HUES64 (cell line): Measurements from ENCODE around the gene ZNF615.
A peak's percentile ranks its signal among the peaks of the same experiment; 100 is the strongest.
"Not testable (repeated sequence)": the region's sequence is repeated elsewhere in the genome, so short reads cannot be mapped to it uniquely, and the experiment has no call there.

ENCODE experiments used
- H3K27ac ChIP-seq: 2 replicates; pipeline ENCODE4 v1.7.0; 2013; ENCODE audit warnings: low read depth, low read length, inconsistent platforms
- H3K27me3 ChIP-seq: 2 replicates; pipeline ENCODE4 v1.6.1; 2013; ENCODE audit warnings: mild to moderate bottlenecking, low read length; ENCODE audit not compliant: insufficient read depth
- H3K36me3 ChIP-seq: 2 replicates; pipeline ENCODE4 v1.6.1; 2013; ENCODE audit warnings: mild to moderate bottlenecking, low read length; ENCODE audit not compliant: insufficient read depth
- H3K4me1 ChIP-seq: 2 replicates; pipeline ENCODE4 v1.6.1; 2013; ENCODE audit warnings: mild to moderate bottlenecking, low read length, moderate library complexity; ENCODE audit not compliant: insufficient read depth
- H3K4me3 ChIP-seq: 2 replicates; pipeline ENCODE4 v1.5.1; 2013; ENCODE audit warnings: mild to moderate bottlenecking, low read length, moderate library complexity
- H3K9ac ChIP-seq: 2 replicates; pipeline ENCODE4 v1.6.1; 2013; ENCODE audit warnings: mild to moderate bottlenecking, low read depth, low read length
- H3K9me3 ChIP-seq: 2 replicates; pipeline ENCODE4 v1.6.1; 2013; ENCODE audit warnings: low read depth, low read length; ENCODE audit not compliant: insufficient read depth
- WGBS: fragments of 150-250, 120-280 bp; methylation state at CpG from one replicate; pipeline ENCODE4 v1.1.7; 2013; ENCODE audit warnings: missing lambda C conversion rate; 5-methylcytosine and 5-hydroxymethylcytosine counted together

Gene ZNF615

GRCh38 chr19:52024478-52024877, 16.5 kb upstream of the ZNF615 start:
- not testable (repeated sequence) for H3K4me3 ChIP-seq, H3K9ac ChIP-seq, H3K27ac ChIP-seq, H3K27me3 ChIP-seq, H3K4me1 ChIP-seq
- Histone ChIP-seq H3K9me3 (peaks cover 21% of the 10 kb centered on the region; the same call in 1 of the 2 replicates), H3K36me3 (peaks cover 63% of the 10 kb centered on the region)
- WGBS = 93% methylated on average over 4 of the region's 4 CpGs

GRCh38 chr19:52022193-52022592, 14.2 kb upstream of the ZNF615 start:
- Histone ChIP-seq H3K4me1 (no peaks in the 10 kb centered on the region), H3K9me3 (peaks cover 21% of the 10 kb centered on the region; the same call in 1 of the 2 replicates), H3K27me3 (no peaks in the 10 kb centered on the region), H3K27ac (no peak overlapping the region), H3K4me3 (no peak overlapping the region), H3K9ac (no peak overlapping the region), H3K36me3 (peaks cover 86% of the 10 kb centered on the region)
- 96% methylated on average over 14 of the region's 15 CpGs for WGBS

DNA sequence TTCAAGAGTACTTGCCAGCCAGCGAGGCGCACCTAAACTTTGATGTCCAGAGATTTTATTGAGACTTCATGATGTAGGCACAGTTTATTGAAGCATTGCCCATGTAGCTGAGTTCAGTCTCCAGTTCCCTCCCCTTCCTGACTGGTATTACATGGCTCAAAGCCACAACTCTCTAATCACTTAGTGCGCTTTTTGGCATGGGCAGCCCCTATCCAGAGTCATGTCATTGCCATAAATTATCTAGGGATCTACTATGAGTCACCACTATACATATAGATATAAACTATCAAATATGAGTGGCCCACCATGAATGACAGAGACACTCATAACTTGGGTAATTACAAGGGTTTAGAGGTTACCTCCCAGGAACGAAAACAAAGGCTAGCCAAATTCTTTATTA, 12.5 kb upstream of the ZNF615 start:
- WGBS = 98% methylated on average over 4 of the region's 4 CpGs
- H3K4me3 ChIP-seq = no peak overlapping the region
- peaks cover 98% of the 10 kb centered on the region for H3K36me3 ChIP-seq
- H3K9me3 ChIP-seq = peaks cover 21% of the 10 kb centered on the region; the same call in 1 of the 2 replicates
- H3K4me1 ChIP-seq = no peaks in the 10 kb centered on the region
- H3K27me3 ChIP-seq = no peaks in the 10 kb centered on the region
- no peak overlapping the region for H3K27ac ChIP-seq
- no peak overlapping the region for H3K9ac ChIP-seq

DNA sequence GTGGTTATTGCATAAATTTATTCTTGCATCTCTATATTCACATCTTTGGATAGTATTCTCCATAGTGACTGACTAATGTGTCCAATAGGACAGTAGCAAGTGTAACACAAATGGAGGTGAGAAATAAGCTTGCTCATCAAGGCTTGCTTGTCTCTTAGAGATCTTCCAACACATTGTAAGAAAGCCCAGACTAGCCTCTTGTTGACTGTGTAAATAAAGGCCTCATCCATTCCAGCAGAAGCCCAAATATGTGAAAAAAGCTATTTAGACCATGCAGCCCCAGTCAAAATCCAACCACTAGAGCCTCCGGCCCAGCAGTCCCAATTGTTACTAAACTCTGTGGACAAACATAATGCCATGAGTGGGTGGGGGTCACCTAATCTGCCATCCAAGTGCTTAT, 2.7 kb upstream of the ZNF615 start:
- H3K27ac ChIP-seq = no peak overlapping the region
- WGBS = 100% methylated on average over 1 of the region's 1 CpG
- H3K4me3 ChIP-seq = no peak overlapping the region
- H3K9me3 ChIP-seq = peaks cover 3% of the 10 kb centered on the region; the same call in 1 of the 2 replicates
- H3K4me1 ChIP-seq = peaks cover 4% of the 10 kb centered on the region
- H3K27me3 ChIP-seq = no peaks in the 10 kb centered on the region
- peaks cover 31% of the 10 kb centered on the region for H3K36me3 ChIP-seq
- H3K9ac ChIP-seq = no peak overlapping the region

- peak overlapping the region; percentile 96 for H3K4me3 ChIP-seq
- no peaks in the 10 kb centered on the region for H3K27me3 ChIP-seq
- peak overlapping the region; percentile 95 for H3K9ac ChIP-seq
- no peak overlapping the region for H3K27ac ChIP-seq
- peaks cover 12% of the 10 kb centered on the region for H3K36me3 ChIP-seq
- H3K4me1 ChIP-seq = peaks cover 4% of the 10 kb centered on the region
- peaks cover 3% of the 10 kb centered on the region; the same call in 1 of the 2 replicates for H3K9me3 ChIP-seq
- WGBS = 2% methylated on average over 9 of the region's 9 CpGs
Observed at GRCh38 chr19:52007451-52007805, 583 bp downstream of the ZNF615 start.

DNA sequence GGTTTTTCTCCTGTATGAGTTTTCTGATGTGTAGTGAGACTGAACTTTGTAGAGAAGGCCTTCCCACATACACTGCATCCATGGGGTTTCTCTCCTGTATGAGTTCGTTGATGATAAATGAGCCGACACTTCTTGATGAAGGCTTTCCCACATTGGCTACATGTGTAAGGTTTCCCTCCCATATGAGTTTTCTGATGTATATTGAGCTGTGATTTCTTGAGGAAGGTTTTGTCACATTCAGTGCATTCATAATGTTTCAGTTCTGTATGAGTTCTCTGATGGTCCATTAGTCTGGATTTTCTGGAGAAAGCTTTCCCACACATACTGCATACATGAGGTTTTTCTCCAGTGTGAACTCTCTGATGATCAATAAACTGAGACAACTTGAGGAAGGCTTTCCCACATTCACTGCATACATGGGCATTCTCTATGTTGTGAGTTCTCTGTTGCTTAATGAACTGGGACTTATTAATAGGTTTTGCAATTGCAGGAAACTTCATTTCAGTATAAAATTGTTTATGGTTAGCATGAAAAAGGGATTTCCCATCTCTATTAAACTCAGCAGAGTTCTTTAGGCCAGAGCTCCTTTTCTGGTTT, 13.9 kb downstream of the ZNF615 start:
- H3K27me3 ChIP-seq = no peaks in the 10 kb centered on the region
- no peak overlapping the region for H3K9ac ChIP-seq
- H3K9me3 ChIP-seq = peaks cover 79% of the 10 kb centered on the region
- H3K27ac ChIP-seq = no peak overlapping the region
- no peak overlapping the region for H3K4me3 ChIP-seq
- peaks cover 81% of the 10 kb centered on the region for H3K36me3 ChIP-seq
- no peaks in the 10 kb centered on the region for H3K4me1 ChIP-seq
- WGBS = 100% methylated on average over 2 of the region's 2 CpGs

GRCh38 chr19:51993422-51993821, 14.6 kb downstream of the ZNF615 start:
- no peaks in the 10 kb centered on the region for H3K4me1 ChIP-seq
- no peak overlapping the region for H3K27ac ChIP-seq
- 98% methylated on average over 10 of the region's 10 CpGs for WGBS
- no peak overlapping the region for H3K9ac ChIP-seq
- H3K36me3 ChIP-seq = peaks cover 73% of the 10 kb centered on the region
- H3K27me3 ChIP-seq = no peaks in the 10 kb centered on the region
- no peak overlapping the region for H3K4me3 ChIP-seq
- H3K9me3 ChIP-seq = peaks cover 76% of the 10 kb centered on the region

- Histone ChIP-seq H3K9me3 (peaks cover 33% of the 10 kb centered on the region), H3K4me3 (peak within 1 kb of the TSS; percentile 94), H3K36me3 (peaks cover 7% of the 10 kb centered on the region; the same call in 1 of the 2 replicates), H3K27ac (peak within 1 kb of the TSS; percentile 47; the same call in 1 of the 2 replicates), H3K9ac (peak within 1 kb of the TSS; percentile 89), H3K4me1 (no peaks in the 10 kb centered on the region), H3K27me3 (no peaks in the 10 kb centered on the region)
- WGBS = 11% methylated on average over 33 of the region's 33 CpGs
Observed at GRCh38 chr19:51986309-51987291, 21.4 kb downstream of the ZNF615 start, which contains the start of gene ZNF350. Gene ZNF350 (minus strand): TSS chr19:51986840. CDS start chr19:51974360, 12,480 bp downstream.

DNA sequence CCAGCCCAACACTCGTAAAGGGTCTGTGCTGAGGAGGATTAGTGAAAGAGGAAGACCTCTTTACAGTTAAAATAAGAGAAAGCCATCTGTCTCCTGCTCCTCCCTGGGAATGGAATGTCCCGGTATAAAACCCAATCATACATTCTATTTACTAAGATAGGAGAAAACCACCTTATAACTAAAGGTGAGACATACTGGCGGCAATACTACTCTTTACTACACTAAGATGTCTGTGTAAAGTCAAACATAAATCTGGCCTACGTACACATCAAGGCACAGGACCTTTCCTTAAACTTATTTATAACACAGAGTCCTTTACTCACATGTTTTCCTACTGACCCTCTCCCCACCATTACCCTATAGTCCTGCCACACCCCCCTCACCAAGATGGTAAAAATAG, 24.6 kb downstream of the ZNF615 start:
- Histone ChIP-seq H3K36me3 (peaks cover 8% of the 10 kb centered on the region), H3K9me3 (peaks cover 45% of the 10 kb centered on the region), H3K4me1 (no peaks in the 10 kb centered on the region), H3K9ac (no peak overlapping the region), H3K27ac (no peak overlapping the region), H3K27me3 (no peaks in the 10 kb centered on the region), H3K4me3 (no peak overlapping the region)
- WGBS = 91% methylated on average over 2 of the region's 4 CpGs

- H3K27me3 ChIP-seq, H3K27ac ChIP-seq, H3K36me3 ChIP-seq, H3K9ac ChIP-seq, H3K4me3 ChIP-seq, H3K4me1 ChIP-seq: not testable (repeated sequence)
- WGBS = 94% methylated on average over 5 of the region's 6 CpGs
- peaks cover 40% of the 10 kb centered on the region; the same call in 1 of the 2 replicates for H3K9me3 ChIP-seq
Observed at GRCh38 chr19:51980926-51981325, 27.1 kb downstream of the ZNF615 start.

GRCh38 chr19:51980116-51980736, 27.8 kb downstream of the ZNF615 start:
- Histone ChIP-seq H3K4me3 (no peak overlapping the region), H3K36me3 (peaks cover 8% of the 10 kb centered on the region), H3K27ac (no peak overlapping the region)

More at GRCh38 chr19:51980116-51980736, 27.8 kb downstream of the ZNF615 start:
- Histone ChIP-seq H3K4me1 (no peaks in the 10 kb centered on the region), H3K27me3 (no peaks in the 10 kb centered on the region), H3K9ac (no peak overlapping the region), H3K9me3 (peaks cover 41% of the 10 kb centered on the region; the same call in 1 of the 2 replicates)
- 95% methylated on average over 6 of the region's 6 CpGs for WGBS
